Pancreas (tissue), 10 donors: ENCODE data around the gene ATP1A2. TPM values are rescaled to one million over a fixed set of nuclear protein-coding genes. Genes with fewer than 3 reads are reported as not detected.

Source experiments
- ATAC-seq, 4 donors: fragments of 200-7000 bp; cut with Tn5 transposase; one replicate each; pipeline versions ENCODE4 v1.8.0 to v1.9.1; 2020; ENCODE audit warnings: mild to moderate bottlenecking in 4 of 4, moderate library complexity in 4 of 4
- DNase-seq, 6 donors: peaks; one replicate each; pipeline ENCODE4 v3.0.0-alpha.2; 2020
- FAIRE-seq: peaks from 2 replicates; lab custom pipeline; 2012; peaks lifted over from hg19 to GRCh38; lab: Jason Lieb, UNC
- H3K27ac ChIP-seq, 4 donors: fragments of 200-600 bp; sonication (generic); 1 replicate in 3 of 4; 2 replicates in 1 of 4; pipeline versions ENCODE4 v1.5.0 to v1.8.0; 2020
- H3K27me3 ChIP-seq, 4 donors: fragments of 200-600 bp; one replicate each; pipeline ENCODE4 v1.8.0; 2021
- H3K36me3 ChIP-seq, 3 donors: fragments of 200-600 bp; sonication (generic) in 1 of 3; one replicate each; pipeline versions ENCODE4 v1.5.0 to v1.8.0; 2020 to 2021
- H3K4me1 ChIP-seq, 3 donors: fragments of 200-600 bp; one replicate each; pipeline ENCODE4 v1.8.0; 2021
- H3K4me3 ChIP-seq, 4 donors: fragments of 200-600 bp; sonication (generic) in 2 of 4; one replicate each; pipeline versions ENCODE4 v1.5.0 to v1.8.0; 2020 to 2021
- H3K9me3 ChIP-seq, 4 donors: fragments of 200-600 bp; one replicate each; pipeline ENCODE4 v1.8.0; 2021
- CTCF ChIP-seq, 4 donors: fragments of 200-600 bp; sonication (generic) in 3 of 4; IDR thresholded peaks; one replicate each; pipeline versions ENCODE4 v1.5.0 to v1.8.0; 2021; ENCODE audit warnings: antibody characterized with exemption in 4 of 4
- WGBS, 2 donors: extraction: QIAGEN DNeasy Blood & Tissue Kit; methylation state at CpG; one replicate each; pipeline ENCODE4 v1.1.7; 2013; 5-methylcytosine and 5-hydroxymethylcytosine counted together
- intact Hi-C, 3 donors: fragments of 100-400 bp; cut with DNase I; formaldehyde crosslinking; loops; one replicate each; pipeline versions ENCODE4 v1.11.1 to v1.14.2; 2022
- polyA plus RNA-seq, 2 donors: library from polyadenylated mRNA; stranded (reverse); fragments of 200-250 nt; gene quantifications; one replicate each; pipeline ENCODE4 v1.2.3, GENCODE V29; 2013
- total RNA-seq, 6 donors: library from RNA; stranded (reverse); fragmentation: NEBNext Ultra II Directional in 4 of 6; extraction: Animal tissue kit (Norgen Biotek cat#: 25700) in 4 of 6; gene quantifications; one replicate each; pipeline versions ENCODE4 v1.2.1 to v1.2.4, GENCODE V29; 2021 to 2023
- donor health status: healthy with polysubstance abuse.
- donor health status: DM: no; HTN: no; CAD: no; lungs with moderate emphysema.
- donor health status: DM: no; HTN: no; CAD: no.
- donor health status: control.
- donor health status: control.
- donor health status: Bipolar disorder and iron deficiency.
- donor health status: DM: yes; HTN: yes; CAD: no.
- donor health status: DM: no; HTN: no; CAD: no.
- donor health status: DM: no; HTN: no; CAD: no.
- donor health status: DM: yes; HTN: yes; CAD: no.

Gene ATP1A2
- total and polyA plus RNA-seq, 8 donors, result 0.34 to 2.7 (median 0.53) TPM

GRCh38 chr1:160178731-160179130 is 63.2 kb downstream of the ATP1A2 start:
- no peaks in the 10 kb centered on the region for H3K36me3 ChIP-seq
- ATAC-seq (no peak), DNase-seq (no peak), FAIRE-seq (no peak)
- H3K27ac ChIP-seq, result no peak overlapping the region
- intact Hi-C loops, result no loop called here
- H3K4me1 ChIP-seq, result no peaks in the 10 kb centered on the region
- 73 to 75% methylated on average over 2 of the region's 2 CpGs for WGBS, 2 donors
- no peak overlapping the region for H3K4me3 ChIP-seq
- no peaks in the 10 kb centered on the region for H3K9me3 ChIP-seq
- TF ChIP-seq CTCF (IDR thresholded peaks at IDR 0.05), result no peak
- H3K27me3 ChIP-seq, result no peaks in the 10 kb centered on the region

GRCh38 chr1:160179336-160179735 is 63.8 kb downstream of the ATP1A2 start:
- FAIRE-seq (no peak), DNase-seq (no peak), ATAC-seq (no peak)
- Histone ChIP-seq H3K27ac (no peak overlapping the region), H3K4me1 (no peaks in the 10 kb centered on the region), H3K9me3 (no peaks in the 10 kb centered on the region), H3K36me3 (no peaks in the 10 kb centered on the region), H3K27me3 (no peaks in the 10 kb centered on the region), H3K4me3 (no peak overlapping the region)
- WGBS, 2 donors, result 77 to 84% methylated on average over 4 of the region's 4 CpGs
- intact Hi-C loops, result no loop called here
- TF ChIP-seq CTCF (IDR thresholded peaks at IDR 0.05), result no peak

GRCh38 chr1:160186246-160186645 is 70.7 kb downstream of the ATP1A2 start:
- intact Hi-C loops, result no loop called here
- no peaks in the 10 kb centered on the region for H3K27me3 ChIP-seq
- no peak for TF ChIP-seq CTCF (IDR thresholded peaks at IDR 0.05)

GRCh38 chr1:160186729-160187128 is 71.2 kb downstream of the ATP1A2 start:
- Histone ChIP-seq H3K4me1 (no peaks in the 10 kb centered on the region), H3K27ac (no peak overlapping the region), H3K9me3 (no peaks in the 10 kb centered on the region), H3K27me3 (no peaks in the 10 kb centered on the region), H3K4me3 (no peak overlapping the region), H3K36me3 (no peaks in the 10 kb centered on the region)
- FAIRE-seq (no peak), ATAC-seq (no peak), DNase-seq (no peak)
- intact Hi-C loops, result no loop called here
- no peak for TF ChIP-seq CTCF (IDR thresholded peaks at IDR 0.05)
- 52 to 56% methylated on average over 2 of the region's 2 CpGs for WGBS, 2 donors

More at GRCh38 chr1:160186246-160186645, 70.7 kb downstream of the ATP1A2 start:
- no peak for ATAC-seq
- Histone ChIP-seq H3K4me1 (no peaks in the 10 kb centered on the region), H3K36me3 (no peaks in the 10 kb centered on the region), H3K9me3 (no peaks in the 10 kb centered on the region), H3K4me3 (no peak overlapping the region), H3K27ac (no peak overlapping the region)
- no peak for FAIRE-seq
- DNase-seq, result no peak
- WGBS, 2 donors, result 69 to 87% methylated on average over 7 of the region's 7 CpGs

GRCh38 chr1:160187407-160187806 is 71.8 kb downstream of the ATP1A2 start:
- FAIRE-seq, result no peak
- Histone ChIP-seq H3K9me3 (no peaks in the 10 kb centered on the region), H3K27me3 (no peaks in the 10 kb centered on the region), H3K4me1 (no peaks in the 10 kb centered on the region), H3K4me3 (no peak overlapping the region), H3K27ac (no peak overlapping the region), H3K36me3 (no peaks in the 10 kb centered on the region)
- WGBS, 2 donors, result 54 to 62% methylated on average over 7 of the region's 7 CpGs
- no peak for DNase-seq
- intact Hi-C loops, result no loop called here
- TF ChIP-seq CTCF (IDR thresholded peaks at IDR 0.05), result no peak
- no peak for ATAC-seq
